Spleen (tissue), 11 donors: ENCODE data around the gene GAB1. TPM values are rescaled to one million over a fixed set of nuclear protein-coding genes. Genes with fewer than 3 reads are reported as not detected.

Source experiments
- DNase-seq: peaks from one replicate; pipeline ENCODE4 v3.0.0-alpha.2; 2020
- H3K27ac ChIP-seq, 8 donors: fragments of 200-600 bp; sonication (generic) in 7 of 8; 1 replicate in 4 of 8; 2 replicates in 4 of 8; pipeline versions ENCODE4 v1.5.0 to v1.8.0; 2016 to 2021; ENCODE audit warnings: inconsistent platforms in 4 of 8, mild to moderate bottlenecking in 4 of 8, moderate library complexity in 1 of 8
- H3K27me3 ChIP-seq, 7 donors: fragments of 200-600 bp; sonication (generic) in 6 of 7; replicated peaks in 1 of 7; 1 replicate in 4 of 7; 2 replicates in 3 of 7; pipeline versions ENCODE4 v1.5.0 to v1.8.0; 2016 to 2021; ENCODE audit warnings: inconsistent platforms in 3 of 7, mild to moderate bottlenecking in 1 of 7
- H3K36me3 ChIP-seq, 6 donors: fragments of 200-600 bp; sonication (generic) in 5 of 6; 1 replicate in 4 of 6; 2 replicates in 2 of 6; pipeline versions ENCODE4 v1.5.0 to v1.8.0; 2016 to 2021; ENCODE audit warnings: inconsistent platforms in 2 of 6
- H3K4me1 ChIP-seq, 6 donors: fragments of 200-600 bp; sonication (generic) in 5 of 6; 1 replicate in 3 of 6; 2 replicates in 3 of 6; pipeline versions ENCODE4 v1.5.0 to v1.8.0; 2016 to 2021; ENCODE audit warnings: inconsistent platforms in 3 of 6
- H3K4me3 ChIP-seq, 8 donors: fragments of 200-600 bp; sonication (generic) in 7 of 8; 1 replicate in 4 of 8; 2 replicates in 4 of 8; pipeline versions ENCODE4 v1.5.0 to v1.8.0; 2016 to 2021; ENCODE audit warnings: inconsistent platforms in 4 of 8, mild to moderate bottlenecking in 4 of 8, moderate library complexity in 2 of 8
- H3K9me3 ChIP-seq, 8 donors: fragments of 200-600 bp; sonication (generic) in 7 of 8; 1 replicate in 4 of 8; 2 replicates in 4 of 8; pipeline versions ENCODE4 v1.5.0 to v1.8.0; 2016 to 2021; ENCODE audit warnings: inconsistent platforms in 4 of 8
- CTCF ChIP-seq, 11 experiments: fragments of 200-600 bp in 7 of 11; fragments of 450-650 bp in 4 of 11; sonication (generic) in 4 of 11; IDR thresholded peaks in 8 of 11; conservative IDR thresholded peaks in 3 of 11; 1 replicate in 7 of 11; 2 replicates in 4 of 11; pipeline versions ENCODE4 v1.4.0 to v1.8.0; 2016 to 2021; ENCODE audit warnings: antibody characterized with exemption in 11 of 11, inconsistent platforms in 4 of 11, mild to moderate bottlenecking in 1 of 11
- POLR2A ChIP-seq, 3 donors: fragments of 450-650 bp; IDR thresholded peaks; one replicate each; pipeline ENCODE4 v1.5.1; 2017; ENCODE audit warnings: antibody characterized with exemption in 3 of 3, mild to moderate bottlenecking in 1 of 3
- POLR2AphosphoS5 ChIP-seq, 3 donors: sonication (generic); formaldehyde crosslinking; IDR thresholded peaks; one replicate each; pipeline ENCODE4 v1.5.1; 2017; ENCODE audit warnings: antibody characterized with exemption in 3 of 3
- WGBS, 5 donors: extraction: QIAGEN DNeasy Blood & Tissue Kit in 3 of 5; methylation state at CpG; one replicate each; pipeline versions ENCODE4 v1.1.5 to v1.1.7; 2013 to 2018; 5-methylcytosine and 5-hydroxymethylcytosine counted together
- intact Hi-C: fragments of 100-400 bp; cut with DNase I; formaldehyde crosslinking; loops from one replicate; pipeline ENCODE4 v1.15.0; 2023; ENCODE audit warnings: low total_unique reads
- polyA plus RNA-seq, 3 donors: library from polyadenylated mRNA; stranded (reverse); fragments of 200-250 nt; gene quantifications; one replicate each; pipeline ENCODE4 v1.2.1, GENCODE V29; 2013
- total RNA-seq, 7 donors: library from RNA; depleted of rRNA in 3 of 7; stranded (reverse); fragments of >200 nt in 3 of 7; fragmentation: NEBNext Ultra II Directional in 4 of 7; extraction: Animal tissue kit (Norgen Biotek cat#: 25700) in 4 of 7; gene quantifications; one replicate each; pipeline versions ENCODE4 v1.1.0 to v1.2.1, GENCODE V29; 2016 to 2021
- donor health status: healthy with polysubstance abuse.
- donor health status: DM: no; HTN: no; CAD: no; lungs with moderate emphysema.
- donor health status: DM: no; HTN: no; CAD: no.
- donor health status: Bipolar disorder and iron deficiency.
- donor health status: healthy.
- donor health status: DM: no; HTN: no; CAD: no.
- donor health status: DM: yes; HTN: yes; CAD: no.

Gene GAB1
- total and polyA plus RNA-seq, 10 donors, result 1.6 to 53.6 (median 23.8) TPM

- Histone ChIP-seq H3K4me3 (no peak overlapping the region), H3K36me3 (no peaks in the 10 kb centered on the region), H3K9me3 (no peaks in the 10 kb centered on the region), H3K27me3 (no peaks in the 10 kb centered on the region), H3K27ac (peak overlapping the region in 7 of 8 donors; percentile 21 to 68 (median 30)), H3K4me1 (peaks cover 21 to 67% (median 53%) of the 10 kb centered on the region in 6 donors)
- DNase-seq, result no peak
- intact Hi-C loops, result no loop called here
- TF ChIP-seq POLR2A (IDR thresholded peaks at IDR 0.05) (no peak), POLR2AphosphoS5 (IDR thresholded peaks at IDR 0.05) (no peak), CTCF (IDR thresholded peaks at IDR 0.05 in 8 of 11, conservative IDR thresholded peaks at IDR 0.05 in 3 of 11) (no peak)
- 25 to 39% (median 27%) methylated on average over 3 of the region's 3 CpGs for WGBS, 5 donors
Measured at GRCh38 chr4:143405075-143405730, 68.5 kb downstream of the GAB1 start.

GRCh38 chr4:143406523-143406922 lies 69.8 kb downstream of the GAB1 start:
- no peaks in the 10 kb centered on the region for H3K27me3 ChIP-seq

GRCh38 chr4:143407474-143407873 lies 70.8 kb downstream of the GAB1 start:
- WGBS, 5 donors, result 31 to 38% (median 35%) methylated on average over 3 of the region's 3 CpGs
- intact Hi-C loops, result no loop called here
- Histone ChIP-seq H3K27ac (peak overlapping the region in 7 of 8 donors; percentile 1 to 68 (median 43)), H3K4me3 (no peak overlapping the region), H3K4me1 (peaks cover 21 to 60% (median 51%) of the 10 kb centered on the region in 6 donors), H3K36me3 (no peaks in the 10 kb centered on the region), H3K9me3 (no peaks in the 10 kb centered on the region), H3K27me3 (no peaks in the 10 kb centered on the region)
- TF ChIP-seq POLR2A (IDR thresholded peaks at IDR 0.05) (no peak), POLR2AphosphoS5 (IDR thresholded peaks at IDR 0.05) (no peak), CTCF (IDR thresholded peaks at IDR 0.05 in 8 of 11, conservative IDR thresholded peaks at IDR 0.05 in 3 of 11) (no peak)
- no peak for DNase-seq

More at GRCh38 chr4:143406523-143406922, 69.8 kb downstream of the GAB1 start:
- peak overlapping the region in 6 of 8 donors; percentile 1 to 68 (median 38) for H3K27ac ChIP-seq
- H3K36me3 ChIP-seq, result no peaks in the 10 kb centered on the region
- WGBS, 5 donors, result 23 to 43% (median 33%) methylated on average over 3 of the region's 3 CpGs
- no peak for DNase-seq
- H3K9me3 ChIP-seq, result no peaks in the 10 kb centered on the region
- peaks cover 21 to 67% (median 53%) of the 10 kb centered on the region in 6 donors for H3K4me1 ChIP-seq
- H3K4me3 ChIP-seq, result no peak overlapping the region
- TF ChIP-seq POLR2A (IDR thresholded peaks at IDR 0.05) (no peak), CTCF (IDR thresholded peaks at IDR 0.05 in 8 of 11, conservative IDR thresholded peaks at IDR 0.05 in 3 of 11) (no peak), POLR2AphosphoS5 (IDR thresholded peaks at IDR 0.05) (peak in 2 of 3 donors; percentile 32 to 46)
- intact Hi-C loops, result no loop called here

- Histone ChIP-seq H3K4me1 (peaks cover 21 to 56% (median 47%) of the 10 kb centered on the region in 6 donors), H3K36me3 (no peaks in the 10 kb centered on the region), H3K9me3 (no peaks in the 10 kb centered on the region), H3K27ac (peak overlapping the region in 5 of 8 donors; percentile 17 to 68 (median 43)), H3K27me3 (no peaks in the 10 kb centered on the region), H3K4me3 (no peak overlapping the region)
- no peak for DNase-seq
- 55 to 72% (median 69%) methylated on average over 2 of the region's 2 CpGs for WGBS, 5 donors
- TF ChIP-seq POLR2AphosphoS5 (IDR thresholded peaks at IDR 0.05), result no peak
- TF ChIP-seq POLR2A (IDR thresholded peaks at IDR 0.05), result no peak
- no peak for TF ChIP-seq CTCF (IDR thresholded peaks at IDR 0.05 in 8 of 11, conservative IDR thresholded peaks at IDR 0.05 in 3 of 11)
- intact Hi-C loops, result no loop called here
Measured at GRCh38 chr4:143407888-143408287, 71.2 kb downstream of the GAB1 start.
